C4-2B (cell line): ENCODE data around the gene LRRC3B.

Source experiments
- H3K27ac ChIP-seq: fragments of 450-650 bp; 2 replicates; pipeline ENCODE4 v1.5.1; 2017
- ZFX ChIP-seq: fragments of 450-650 bp; IDR thresholded peaks from 2 replicates; pipeline ENCODE4 v1.6.1; 2017
- TF ChIP-seq, protein P1 (sequence below): fragments of 450-650 bp; conservative IDR thresholded peaks from 2 replicates; pipeline ENCODE4 v1.5.1; 2017; ENCODE audit warnings: mild to moderate bottlenecking

LRRC3B gene

DNA sequence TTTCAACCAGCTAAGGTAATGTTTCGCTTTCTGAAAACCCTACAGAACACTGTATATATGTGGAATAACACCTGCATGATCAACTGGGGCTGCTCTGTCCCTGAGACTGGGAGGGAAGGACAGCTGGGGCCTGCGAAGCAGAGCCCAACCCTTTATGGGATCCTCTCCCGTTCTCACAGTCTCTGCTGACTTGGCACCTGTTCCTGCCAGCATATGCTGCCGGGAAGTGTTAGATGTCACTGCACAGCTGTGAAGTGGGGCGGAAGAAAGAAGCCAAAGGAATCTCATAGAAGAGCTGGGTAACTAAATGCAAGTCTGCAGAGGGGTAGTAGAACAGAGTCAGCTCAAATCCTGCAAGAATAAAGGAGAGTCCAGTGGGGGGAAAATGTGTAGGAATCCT lies 29.6 kb downstream of the LRRC3B start:
- H3K27ac ChIP-seq, result no peak overlapping the region
- no peak for TF ChIP-seq ZFX
- TF ChIP-seq, protein P1, sequence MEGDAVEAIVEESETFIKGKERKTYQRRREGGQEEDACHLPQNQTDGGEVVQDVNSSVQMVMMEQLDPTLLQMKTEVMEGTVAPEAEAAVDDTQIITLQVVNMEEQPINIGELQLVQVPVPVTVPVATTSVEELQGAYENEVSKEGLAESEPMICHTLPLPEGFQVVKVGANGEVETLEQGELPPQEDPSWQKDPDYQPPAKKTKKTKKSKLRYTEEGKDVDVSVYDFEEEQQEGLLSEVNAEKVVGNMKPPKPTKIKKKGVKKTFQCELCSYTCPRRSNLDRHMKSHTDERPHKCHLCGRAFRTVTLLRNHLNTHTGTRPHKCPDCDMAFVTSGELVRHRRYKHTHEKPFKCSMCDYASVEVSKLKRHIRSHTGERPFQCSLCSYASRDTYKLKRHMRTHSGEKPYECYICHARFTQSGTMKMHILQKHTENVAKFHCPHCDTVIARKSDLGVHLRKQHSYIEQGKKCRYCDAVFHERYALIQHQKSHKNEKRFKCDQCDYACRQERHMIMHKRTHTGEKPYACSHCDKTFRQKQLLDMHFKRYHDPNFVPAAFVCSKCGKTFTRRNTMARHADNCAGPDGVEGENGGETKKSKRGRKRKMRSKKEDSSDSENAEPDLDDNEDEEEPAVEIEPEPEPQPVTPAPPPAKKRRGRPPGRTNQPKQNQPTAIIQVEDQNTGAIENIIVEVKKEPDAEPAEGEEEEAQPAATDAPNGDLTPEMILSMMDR, result no peak

DNA sequence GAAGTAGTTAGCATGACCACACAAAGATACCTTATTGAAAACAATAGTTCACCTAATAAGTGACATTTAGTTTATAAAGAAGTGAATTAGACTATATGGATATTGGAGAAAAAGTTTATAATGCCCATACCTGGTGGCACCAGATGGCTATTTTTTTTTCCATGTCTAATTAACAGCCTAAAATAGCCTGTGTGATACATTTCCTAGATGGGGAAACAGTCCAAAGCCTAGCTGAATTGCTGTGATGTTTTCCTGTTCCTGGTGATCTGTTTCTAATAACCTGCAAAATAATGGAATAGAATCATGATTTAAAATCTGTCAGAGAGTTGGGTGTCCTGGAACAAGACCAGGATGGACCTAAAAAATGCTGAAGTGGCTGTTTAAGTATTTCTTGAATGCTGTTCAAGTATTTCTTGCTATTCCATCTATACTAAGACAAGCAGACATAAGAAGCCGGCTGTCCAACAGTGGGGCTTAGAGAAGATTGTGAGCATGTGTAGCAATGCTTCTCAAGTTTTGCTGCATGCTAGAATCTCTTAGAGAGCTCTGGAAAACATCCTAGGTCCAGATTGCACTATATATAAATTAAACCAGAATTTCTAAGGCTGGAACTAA lies 31.3 kb downstream of the LRRC3B start:
- TF ChIP-seq, protein P1, result no peak
- TF ChIP-seq ZFX, result no peak
- no peak overlapping the region for H3K27ac ChIP-seq

DNA sequence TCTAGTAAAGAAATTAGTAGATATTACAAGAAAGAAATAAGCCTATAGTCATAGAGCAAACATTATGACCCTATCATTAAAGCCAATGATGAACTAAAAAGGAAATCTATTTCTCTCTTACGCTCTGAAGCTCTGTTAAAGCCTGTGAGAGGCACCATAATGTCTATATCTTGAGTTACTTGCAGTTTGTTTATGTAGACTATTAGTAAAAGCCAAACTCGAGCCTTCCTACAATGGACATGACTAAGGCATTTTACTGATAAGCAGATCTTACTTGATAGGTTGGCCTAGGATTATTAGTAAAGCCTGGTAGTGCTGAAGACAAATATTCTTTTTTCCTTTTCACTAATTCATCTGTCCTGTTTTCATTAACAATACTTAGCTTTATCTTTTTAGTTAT lies 32.7 kb downstream of the LRRC3B start:
- TF ChIP-seq, protein P1, result no peak
- no peak for TF ChIP-seq ZFX
- H3K27ac ChIP-seq, result no peak overlapping the region

DNA sequence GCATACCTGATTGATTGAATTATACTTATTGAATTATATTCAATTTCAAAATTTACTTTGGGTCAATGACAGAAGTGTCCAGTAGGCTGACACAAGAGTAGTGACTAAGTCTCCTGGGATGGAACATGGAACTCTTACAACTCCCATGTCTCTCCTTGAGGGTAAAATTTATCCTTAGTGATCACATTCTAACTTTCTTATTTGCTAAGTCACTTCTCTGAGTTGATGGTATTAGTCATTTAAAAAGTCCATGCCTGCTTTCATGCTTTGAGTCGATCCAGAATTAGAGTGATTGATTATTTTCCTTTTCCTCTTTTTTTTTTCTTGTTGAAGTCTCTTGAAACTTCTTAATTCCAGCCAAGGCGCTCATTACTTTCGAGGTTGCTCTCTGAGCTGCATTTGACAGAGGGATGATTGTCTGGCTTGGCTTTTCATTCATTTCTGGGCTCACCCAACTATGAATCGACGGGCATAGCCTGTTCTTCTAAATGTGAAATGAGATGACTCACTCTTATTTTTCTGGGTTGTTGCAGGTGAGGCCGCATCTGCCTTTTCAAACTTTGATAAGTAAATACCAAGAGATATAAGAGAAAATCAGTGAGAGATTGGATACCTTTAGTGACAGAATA lies 34.9 kb downstream of the LRRC3B start:
- TF ChIP-seq ZFX, result no peak
- TF ChIP-seq, protein P1, result no peak; the same call in 1 of the 2 replicates
- H3K27ac ChIP-seq, result no peak overlapping the region

DNA sequence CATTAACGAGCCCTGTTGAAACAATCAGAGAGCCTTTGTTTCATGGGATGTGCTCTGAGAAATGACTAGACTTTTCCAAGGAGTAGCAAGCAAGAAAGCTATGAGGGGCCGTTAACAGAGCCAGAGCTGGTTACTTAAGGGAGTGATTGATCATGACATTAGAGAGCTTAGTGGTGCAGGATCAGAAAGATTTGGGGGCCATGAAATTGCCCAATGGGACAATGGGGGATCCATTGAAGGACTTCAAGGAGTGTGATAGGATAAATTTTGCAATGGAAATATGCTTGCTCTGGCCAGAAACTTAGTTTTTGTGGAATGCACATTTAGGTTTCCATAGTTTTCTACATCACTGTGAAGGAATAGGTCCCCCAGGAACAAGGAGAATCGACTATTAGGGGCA lies 45.6 kb downstream of the LRRC3B start:
- no peak overlapping the region for H3K27ac ChIP-seq
- TF ChIP-seq, protein P1, result no peak
- TF ChIP-seq ZFX, result no peak

DNA sequence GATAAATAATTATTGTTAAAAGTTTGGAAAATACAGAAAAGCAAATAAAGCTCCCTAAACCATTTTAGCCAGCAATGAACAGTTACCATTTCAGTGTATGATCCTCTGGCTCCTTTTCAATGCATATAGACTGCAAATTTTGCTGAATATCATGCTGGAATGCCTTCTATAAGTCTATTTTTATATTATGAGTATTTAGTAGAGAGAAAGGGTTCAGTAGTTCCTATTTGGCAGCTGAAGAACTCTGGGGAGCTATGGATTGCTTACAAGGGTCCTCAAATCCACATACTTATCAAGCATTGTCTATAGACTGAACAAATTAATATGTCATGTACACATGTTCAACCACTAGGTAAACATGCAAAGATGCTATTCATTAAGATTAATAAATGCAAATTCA lies 46.1 kb downstream of the LRRC3B start:
- no peak overlapping the region for H3K27ac ChIP-seq
- TF ChIP-seq, protein P1, result no peak
- no peak for TF ChIP-seq ZFX

DNA sequence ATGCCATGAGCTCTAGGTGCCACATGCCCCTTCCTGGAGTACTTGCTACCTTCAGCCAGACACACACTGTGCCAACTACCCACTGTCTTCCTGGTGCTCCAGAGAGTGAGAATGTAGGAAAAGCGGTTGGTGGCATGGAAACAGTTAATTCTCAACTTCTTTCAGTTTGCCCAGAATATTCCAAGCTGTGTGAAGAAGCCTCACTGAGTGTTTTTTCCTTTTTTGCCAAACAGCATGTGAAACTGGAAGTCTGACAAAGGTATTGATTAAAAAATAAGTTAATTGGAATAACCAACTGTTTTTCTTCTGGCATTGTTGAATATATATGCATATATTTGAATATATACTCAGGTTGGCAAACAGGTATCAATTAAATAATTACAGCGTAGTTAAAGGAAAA lies 52.8 kb downstream of the LRRC3B start:
- TF ChIP-seq, protein P1, result no peak
- TF ChIP-seq ZFX, result no peak
- no peak overlapping the region for H3K27ac ChIP-seq
